ENCODE results near the gene FOS. TPM values are rescaled to one million over a fixed set of nuclear protein-coding genes. Genes with fewer than 3 reads are reported as not detected.
"Not testable (repeated sequence)": the region's sequence is repeated elsewhere in the genome, so short reads cannot be mapped to it uniquely, and the experiment has no call there.

The FOS gene
- total RNA-seq, 6 donors from 2014 or later = 386 to 1,146 (median 633) TPM

- no peaks in the 10 kb centered on the region for H3K27me3 ChIP-seq
- WGBS, 2 donors = 44 to 55% methylated on average over 9 of the region's 9 CpGs
- H3K36me3 ChIP-seq = no peaks in the 10 kb centered on the region
- ATAC-seq (ENCODE audit: low FRiP score in 2 of 2) (peak; percentile 52 to 61), DNase-seq (peak in 1 of 2 donors; percentile 79)
- TF ChIP-seq EP300 (IDR thresholded peaks at IDR 0.05) (peak in 2 of 4 donors; percentile 79 to 86), POLR2AphosphoS5 (IDR thresholded peaks at IDR 0.05) (peak; percentile 80 to 81), CTCF (IDR thresholded peaks at IDR 0.05) (peak in 3 of 6 experiments; percentile 6 to 29 (median 20)), POLR2A (IDR thresholded peaks at IDR 0.05) (peak in 1 of 4 donors; percentile 64)
- no peak overlapping the region for H3K4me3 ChIP-seq
- peaks cover 25 to 50% (median 36%) of the 10 kb centered on the region in 4 donors for H3K4me1 ChIP-seq
- no peaks in the 10 kb centered on the region for H3K9me3 ChIP-seq
- peak overlapping the region; percentile 54 to 91 (median 74) for H3K27ac ChIP-seq
These were observed 23.2 kb downstream of the FOS start for GRCh38 chr14:75301666-75302325.

GRCh38 chr14:75303381-75303789 lies 24.8 kb downstream of the FOS start:
- H3K27ac ChIP-seq = peak overlapping the region in 3 of 4 donors; percentile 66 to 91 (median 83)
- H3K36me3 ChIP-seq = no peaks in the 10 kb centered on the region
- H3K4me1 ChIP-seq = peaks cover 25 to 47% (median 30%) of the 10 kb centered on the region in 4 donors
- TF ChIP-seq POLR2AphosphoS5 (IDR thresholded peaks at IDR 0.05) = no peak
- TF ChIP-seq CTCF (IDR thresholded peaks at IDR 0.05) = peak; percentile 78 to 87 (median 86)
- WGBS, 2 donors = 19 to 22% methylated on average over 13 to 15 of the region's 15 CpGs
- no peak overlapping the region for H3K4me3 ChIP-seq
- H3K27me3 ChIP-seq = no peaks in the 10 kb centered on the region
- DNase-seq = peak in 1 of 2 donors; percentile 85
- peak; percentile 71 to 77 for ATAC-seq (ENCODE audit: low FRiP score in 2 of 2)
- no peaks in the 10 kb centered on the region for H3K9me3 ChIP-seq

GRCh38 chr14:75306410-75306809 lies 27.8 kb downstream of the FOS start:
- H3K4me1 ChIP-seq = peaks cover 23 to 47% (median 37%) of the 10 kb centered on the region in 4 donors
- not testable (repeated sequence) for H3K4me3 ChIP-seq; ATAC-seq (ENCODE audit: low FRiP score in 2 of 2); H3K27me3 ChIP-seq; H3K9me3 ChIP-seq; H3K36me3 ChIP-seq; H3K27ac ChIP-seq
- peak in 1 of 2 donors; percentile 6 for DNase-seq
- WGBS, 2 donors = 84 to 85% methylated on average over 4 of the region's 4 CpGs

GRCh38 chr14:75306927-75307699 lies 28.5 kb downstream of the FOS start:
- WGBS, 2 donors = 68 to 73% methylated on average over 9 of the region's 9 CpGs

More at GRCh38 chr14:75306927-75307699, 28.5 kb downstream of the FOS start:
- no peak for ATAC-seq (ENCODE audit: low FRiP score in 2 of 2)
- DNase-seq = peak in 1 of 2 donors; percentile 19
- H3K9me3 ChIP-seq = no peaks in the 10 kb centered on the region
- no peak overlapping the region for H3K4me3 ChIP-seq
- no peak for TF ChIP-seq POLR2AphosphoS5 (IDR thresholded peaks at IDR 0.05)
- no peak for TF ChIP-seq EP300 (IDR thresholded peaks at IDR 0.05)
- TF ChIP-seq CTCF (IDR thresholded peaks at IDR 0.05) = peak in 2 of 6 experiments; percentile 7 to 8
- no peaks in the 10 kb centered on the region for H3K27me3 ChIP-seq
- H3K36me3 ChIP-seq = no peaks in the 10 kb centered on the region
- no peak overlapping the region for H3K27ac ChIP-seq
- peaks cover 22 to 47% (median 38%) of the 10 kb centered on the region in 4 donors for H3K4me1 ChIP-seq
